ENCODE results near the gene TMEM167B. TPM values are rescaled to one million over a fixed set of nuclear protein-coding genes. Genes with fewer than 3 reads are reported as not detected.

TMEM167B gene
- total and polyA plus RNA-seq, 2 donors (not counting 1 experiment from before 2014, with no cell fraction given): 12.0 to 40.9 TPM

DNA sequence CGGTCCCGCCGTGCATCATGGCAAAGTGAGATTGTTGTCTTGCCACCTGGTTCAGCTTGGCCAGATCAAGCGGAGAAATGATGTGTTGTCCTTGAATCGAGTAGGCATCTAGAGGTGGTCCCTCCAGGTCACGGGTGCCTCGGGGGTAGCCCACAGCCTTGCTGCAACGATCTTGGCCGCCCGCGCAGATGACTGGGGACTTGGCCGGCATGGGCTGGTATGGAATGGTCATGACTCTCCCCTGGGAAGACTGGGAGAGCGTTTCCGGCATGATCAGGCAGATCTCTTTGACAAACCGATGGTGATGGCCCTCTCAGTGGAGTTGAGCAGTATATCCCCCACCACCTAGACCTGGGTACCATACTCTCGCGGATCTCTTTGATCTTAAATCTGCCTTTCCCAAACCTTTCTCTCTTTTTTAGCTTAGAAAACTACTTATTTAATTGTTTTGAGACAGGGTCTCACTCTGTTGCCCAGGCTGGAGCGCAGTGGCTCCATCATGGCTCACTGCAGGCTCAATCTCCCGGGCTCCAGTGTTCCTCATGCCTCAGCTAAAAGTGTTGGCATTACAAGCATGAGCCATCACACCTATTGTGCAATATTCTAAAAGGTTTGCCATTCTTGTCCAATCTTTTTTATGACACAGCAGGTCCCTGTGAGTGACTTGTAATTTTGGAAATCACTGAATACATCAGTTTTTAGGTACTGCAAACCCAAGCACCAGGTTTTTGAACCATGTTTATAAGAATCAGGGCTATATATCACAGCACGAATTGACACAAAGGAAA is 14.0 kb downstream of the TMEM167B start:
- no peak overlapping the region for H3K27ac Mint-ChIP-seq
- H3K27me3 ChIP-seq (replicated peaks in 1 of 4; ENCODE audit: control extremely low read depth in 1 of 4, control insufficient read depth in 3 of 4, insufficient read depth in 4 of 4, low read length in 3 of 4): no peaks in the 10 kb centered on the region
- no peak overlapping the region for H3K4me3 Mint-ChIP-seq
- intact Hi-C loops (cut with micrococcal nuclease): no loop called here
- H3K4me1 Mint-ChIP-seq: peaks cover 8% of the 10 kb centered on the region
- H3K36me3 ChIP-seq (replicated peaks in 1 of 2; ENCODE audit: control extremely low read depth in 1 of 2, control insufficient read depth in 1 of 2, extremely low read depth in 1 of 2, insufficient read depth in 2 of 2, low read length in 1 of 2): no peaks in the 10 kb centered on the region
- no peak overlapping the region for H2AFZ ChIP-seq (ENCODE audit: insufficient read depth, low read depth, low read length, poor library complexity, severe bottlenecking)
- H3K27ac ChIP-seq (ENCODE audit: low read length in 2 of 2): no peak overlapping the region
- no peaks in the 10 kb centered on the region for H4K20me1 ChIP-seq (ENCODE audit: control insufficient read depth, insufficient read depth, low read length, poor library complexity, severe bottlenecking)
- no peak overlapping the region for H3K9ac ChIP-seq (ENCODE audit: low read length)
- H3K4me2 ChIP-seq (replicated peaks; ENCODE audit: low read depth, low read length, poor library complexity, severe bottlenecking): no peak overlapping the region
- ChIA-PET CTCF (interaction anchor here (0.6 kb wide), 1 partner anchor 64 kb away, joined by 6 read pairs; no protein-coding TSS in a partner anchor), POLR2A (no interaction called here)
- H3K79me2 ChIP-seq (ENCODE audit: control insufficient read depth, insufficient read depth, low read length): peaks cover 37% of the 10 kb centered on the region
- DNase-seq (no peak), ATAC-seq (ENCODE audit: low read depth) (no peak)
- TF ChIP-seq, protein P1, sequence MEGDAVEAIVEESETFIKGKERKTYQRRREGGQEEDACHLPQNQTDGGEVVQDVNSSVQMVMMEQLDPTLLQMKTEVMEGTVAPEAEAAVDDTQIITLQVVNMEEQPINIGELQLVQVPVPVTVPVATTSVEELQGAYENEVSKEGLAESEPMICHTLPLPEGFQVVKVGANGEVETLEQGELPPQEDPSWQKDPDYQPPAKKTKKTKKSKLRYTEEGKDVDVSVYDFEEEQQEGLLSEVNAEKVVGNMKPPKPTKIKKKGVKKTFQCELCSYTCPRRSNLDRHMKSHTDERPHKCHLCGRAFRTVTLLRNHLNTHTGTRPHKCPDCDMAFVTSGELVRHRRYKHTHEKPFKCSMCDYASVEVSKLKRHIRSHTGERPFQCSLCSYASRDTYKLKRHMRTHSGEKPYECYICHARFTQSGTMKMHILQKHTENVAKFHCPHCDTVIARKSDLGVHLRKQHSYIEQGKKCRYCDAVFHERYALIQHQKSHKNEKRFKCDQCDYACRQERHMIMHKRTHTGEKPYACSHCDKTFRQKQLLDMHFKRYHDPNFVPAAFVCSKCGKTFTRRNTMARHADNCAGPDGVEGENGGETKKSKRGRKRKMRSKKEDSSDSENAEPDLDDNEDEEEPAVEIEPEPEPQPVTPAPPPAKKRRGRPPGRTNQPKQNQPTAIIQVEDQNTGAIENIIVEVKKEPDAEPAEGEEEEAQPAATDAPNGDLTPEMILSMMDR (IDR thresholded peaks at IDR 0.05): no peak
- TF ChIP-seq EZH2 (IDR thresholded peaks at IDR 0.05; ENCODE audit: borderline replicate concordance, insufficient read depth, low read depth, low read length, poor library complexity, severe bottlenecking): no peak
- H3K9me3 Mint-ChIP-seq (ENCODE audit: insufficient read depth): no peaks in the 10 kb centered on the region
- H3K27me3 Mint-ChIP-seq: no peaks in the 10 kb centered on the region
- H3K4me3 ChIP-seq (ENCODE audit: control extremely low read depth in 1 of 5, extremely low read depth in 1 of 5, insufficient read depth in 1 of 5, low read depth in 2 of 5, low read length in 4 of 5): no peak overlapping the region
- WGBS (ENCODE audit: insufficient coverage): 97% methylated on average over 18 of the region's 20 CpGs
- no peaks in the 10 kb centered on the region for H3K9me3 ChIP-seq (ENCODE audit: control extremely low read depth in 1 of 3, control insufficient read depth in 2 of 3, insufficient read depth in 1 of 3, low read length in 2 of 3)
- peaks cover 6 to 14% of the 10 kb centered on the region in 2 donors for H3K4me1 ChIP-seq (ENCODE audit: control insufficient read depth in 2 of 2, insufficient read depth in 2 of 2, low read length in 2 of 2)

DNA sequence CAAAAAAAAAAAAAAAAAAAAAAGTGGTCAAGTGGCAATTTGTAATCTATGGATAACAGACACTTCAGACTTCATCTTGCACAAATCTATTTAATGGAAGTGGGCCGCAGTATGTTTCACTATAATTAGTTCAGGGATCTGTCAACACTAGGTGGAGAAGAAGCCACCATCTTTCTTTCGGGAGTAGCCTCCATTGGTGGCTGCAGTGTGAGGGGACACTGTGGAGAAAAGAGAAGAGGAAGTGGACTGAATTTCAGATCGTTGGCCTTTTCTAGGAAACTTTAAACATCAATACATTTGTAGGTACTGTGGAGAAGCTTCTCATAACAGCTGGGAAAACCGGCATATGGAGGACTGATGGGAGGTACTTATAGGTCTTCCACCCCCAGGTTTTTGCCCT is 15.3 kb downstream of the TMEM167B start:
- WGBS (ENCODE audit: insufficient coverage): no CpG with 5 or more reads among the region's 4 CpGs
- Histone ChIP-seq H3K27me3 (replicated peaks in 1 of 4; ENCODE audit: control extremely low read depth in 1 of 4, control insufficient read depth in 3 of 4, insufficient read depth in 4 of 4, low read length in 3 of 4) (no peaks in the 10 kb centered on the region), H4K20me1 (ENCODE audit: control insufficient read depth, insufficient read depth, low read length, poor library complexity, severe bottlenecking) (no peaks in the 10 kb centered on the region), H3K9me3 (ENCODE audit: control extremely low read depth in 1 of 3, control insufficient read depth in 2 of 3, insufficient read depth in 1 of 3, low read length in 2 of 3) (no peaks in the 10 kb centered on the region), H3K27ac (ENCODE audit: low read length in 2 of 2) (no peak overlapping the region), H2AFZ (ENCODE audit: insufficient read depth, low read depth, low read length, poor library complexity, severe bottlenecking) (no peak overlapping the region), H3K4me2 (replicated peaks; ENCODE audit: low read depth, low read length, poor library complexity, severe bottlenecking) (no peak overlapping the region), H3K79me2 (ENCODE audit: control insufficient read depth, insufficient read depth, low read length) (peaks cover 34% of the 10 kb centered on the region), H3K9ac (ENCODE audit: low read length) (no peak overlapping the region), H3K4me1 (ENCODE audit: control insufficient read depth in 2 of 2, insufficient read depth in 2 of 2, low read length in 2 of 2) (peaks cover 4 to 9% of the 10 kb centered on the region in 2 donors), H3K4me3 (ENCODE audit: control extremely low read depth in 1 of 5, extremely low read depth in 1 of 5, insufficient read depth in 1 of 5, low read depth in 2 of 5, low read length in 4 of 5) (no peak overlapping the region), H3K36me3 (replicated peaks in 1 of 2; ENCODE audit: control extremely low read depth in 1 of 2, control insufficient read depth in 1 of 2, extremely low read depth in 1 of 2, insufficient read depth in 2 of 2, low read length in 1 of 2) (no peaks in the 10 kb centered on the region)
- Mint-ChIP-seq H3K27ac (no peak overlapping the region), H3K27me3 (no peaks in the 10 kb centered on the region), H3K9me3 (ENCODE audit: insufficient read depth) (no peaks in the 10 kb centered on the region), H3K4me3 (no peak overlapping the region), H3K4me1 (peaks cover 3% of the 10 kb centered on the region)
- TF ChIP-seq, protein P1 (IDR thresholded peaks at IDR 0.05): no peak
- TF ChIP-seq EZH2 (IDR thresholded peaks at IDR 0.05; ENCODE audit: borderline replicate concordance, insufficient read depth, low read depth, low read length, poor library complexity, severe bottlenecking): no peak
- DNase-seq (no peak), ATAC-seq (ENCODE audit: low read depth) (no peak)
- ChIA-PET POLR2A (no interaction called here), CTCF (no interaction called here)
- intact Hi-C loops (cut with micrococcal nuclease): no loop called here
